ENCODE results near the gene CYB5B. TPM values are rescaled to one million over a fixed set of nuclear protein-coding genes. Genes with fewer than 3 reads are reported as not detected.

Gene CYB5B
- total RNA-seq, 1 donor from 2014 or later: 104 TPM

- TF ChIP-seq CTCF (IDR thresholded peaks at IDR 0.05; ENCODE audit: unreplicated experiment): no peak
- H3K27me3 Mint-ChIP-seq: peaks cover 3% of the 10 kb centered on the region
- peaks cover 11% of the 10 kb centered on the region for H3K4me1 Mint-ChIP-seq (ENCODE audit: low read depth)
- no peak for DNase-seq (ENCODE audit: low spot score, unreplicated experiment)
- no peak overlapping the region for H3K4me3 Mint-ChIP-seq (ENCODE audit: low read depth)
- H3K36me3 Mint-ChIP-seq (ENCODE audit: insufficient read depth): no peaks in the 10 kb centered on the region
- peak overlapping the region; percentile 73 for H3K27ac Mint-ChIP-seq
- no peaks in the 10 kb centered on the region for H3K9me3 Mint-ChIP-seq (ENCODE audit: low read depth)
These were observed 57.5 kb downstream of the CYB5B start for GRCh38 chr16:69481901-69482341.

- Mint-ChIP-seq H3K4me1 (ENCODE audit: low read depth) (peaks cover 11% of the 10 kb centered on the region), H3K36me3 (ENCODE audit: insufficient read depth) (no peaks in the 10 kb centered on the region), H3K27ac (peak overlapping the region; percentile 73), H3K9me3 (ENCODE audit: low read depth) (no peaks in the 10 kb centered on the region), H3K4me3 (ENCODE audit: low read depth) (no peak overlapping the region), H3K27me3 (peaks cover 3% of the 10 kb centered on the region)
- no peak for TF ChIP-seq CTCF (IDR thresholded peaks at IDR 0.05; ENCODE audit: unreplicated experiment)
- no peak for DNase-seq (ENCODE audit: low spot score, unreplicated experiment)
These were observed 58.1 kb downstream of the CYB5B start for GRCh38 chr16:69482410-69482991.

- no peak for DNase-seq (ENCODE audit: low spot score, unreplicated experiment)
These were observed 59.2 kb downstream of the CYB5B start for GRCh38 chr16:69483611-69484010.

DNA sequence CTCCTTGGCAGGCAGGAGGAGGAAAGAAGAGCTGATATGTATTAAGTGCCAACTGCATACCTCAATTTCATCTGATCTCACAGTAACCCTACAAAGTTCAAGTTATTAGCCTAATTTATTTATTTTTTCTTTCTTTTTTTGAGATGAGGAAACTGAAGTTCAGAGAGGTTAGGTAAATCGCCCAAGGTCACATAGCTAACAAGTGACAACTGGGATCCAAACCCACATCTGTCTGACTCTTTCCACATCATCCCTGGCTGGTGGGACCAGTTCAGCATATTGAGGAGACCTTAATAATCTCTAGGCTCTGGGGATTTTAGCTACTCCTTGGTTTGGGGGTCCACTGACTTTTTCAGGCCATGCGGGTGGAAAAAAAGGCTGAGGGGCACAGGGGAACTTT, 60.9 kb downstream of the CYB5B start:
- TF ChIP-seq CTCF (IDR thresholded peaks at IDR 0.05; ENCODE audit: unreplicated experiment): no peak
- H3K4me3 Mint-ChIP-seq (ENCODE audit: low read depth): no peak overlapping the region
- DNase-seq (ENCODE audit: low spot score, unreplicated experiment): no peak
- H3K27ac Mint-ChIP-seq: no peak overlapping the region
- peaks cover 10% of the 10 kb centered on the region for H3K4me1 Mint-ChIP-seq (ENCODE audit: low read depth)
- H3K36me3 Mint-ChIP-seq (ENCODE audit: insufficient read depth): no peaks in the 10 kb centered on the region
- H3K27me3 Mint-ChIP-seq: peaks cover 3% of the 10 kb centered on the region
- no peaks in the 10 kb centered on the region for H3K9me3 Mint-ChIP-seq (ENCODE audit: low read depth)

More at GRCh38 chr16:69483611-69484010, 59.2 kb downstream of the CYB5B start:
- peaks cover 11% of the 10 kb centered on the region for H3K4me1 Mint-ChIP-seq (ENCODE audit: low read depth)
- H3K9me3 Mint-ChIP-seq (ENCODE audit: low read depth): no peaks in the 10 kb centered on the region
- TF ChIP-seq CTCF (IDR thresholded peaks at IDR 0.05; ENCODE audit: unreplicated experiment): no peak
- peaks cover 3% of the 10 kb centered on the region for H3K27me3 Mint-ChIP-seq
- H3K4me3 Mint-ChIP-seq (ENCODE audit: low read depth): no peak overlapping the region
- H3K27ac Mint-ChIP-seq: no peak overlapping the region
- H3K36me3 Mint-ChIP-seq (ENCODE audit: insufficient read depth): no peaks in the 10 kb centered on the region

DNA sequence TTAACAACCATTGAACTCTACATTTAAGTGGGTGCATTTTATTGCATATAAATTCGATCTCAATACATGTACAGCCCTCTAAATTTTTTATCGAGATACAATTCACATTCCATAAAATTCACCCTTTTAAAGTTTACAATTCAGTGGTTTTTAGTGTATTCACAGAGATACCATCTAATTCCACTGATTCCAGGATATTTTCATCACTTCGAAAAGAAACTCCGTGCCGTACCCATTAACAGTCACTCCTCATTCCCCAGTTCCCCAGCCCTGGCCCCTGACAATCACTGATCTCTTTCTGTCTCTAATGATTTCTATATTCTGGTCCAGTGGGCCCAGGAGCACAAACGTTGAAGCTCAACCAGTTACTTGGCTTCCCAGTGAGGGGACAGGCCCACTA, 61.4 kb downstream of the CYB5B start:
- no peaks in the 10 kb centered on the region for H3K36me3 Mint-ChIP-seq (ENCODE audit: insufficient read depth)

More for the DNA sequence above, 61.4 kb downstream of the CYB5B start:
- peaks cover 8% of the 10 kb centered on the region for H3K4me1 Mint-ChIP-seq (ENCODE audit: low read depth)
- no peak overlapping the region for H3K27ac Mint-ChIP-seq
- no peaks in the 10 kb centered on the region for H3K9me3 Mint-ChIP-seq (ENCODE audit: low read depth)
- no peak for DNase-seq (ENCODE audit: low spot score, unreplicated experiment)
- H3K4me3 Mint-ChIP-seq (ENCODE audit: low read depth): no peak overlapping the region
- peaks cover 3% of the 10 kb centered on the region for H3K27me3 Mint-ChIP-seq
- TF ChIP-seq CTCF (IDR thresholded peaks at IDR 0.05; ENCODE audit: unreplicated experiment): no peak
